Limb (tissue), 2 donors: ENCODE measurements around the gene CD79A.
"Not testable (repeated sequence)": the region's sequence is repeated elsewhere in the genome, so short reads cannot be mapped to it uniquely, and the experiment has no call there.

Source experiments
- DNase-seq, 2 donors: peaks; one replicate each; pipeline ENCODE4 v3.0.0-alpha.2; 2016; ENCODE audit errors: extremely low spot score in 2 of 2

The CD79A gene

GRCh38 chr19:41863209-41863931 lies 13.7 kb upstream of the CD79A start:
- DNase-seq, result no peak

DNA sequence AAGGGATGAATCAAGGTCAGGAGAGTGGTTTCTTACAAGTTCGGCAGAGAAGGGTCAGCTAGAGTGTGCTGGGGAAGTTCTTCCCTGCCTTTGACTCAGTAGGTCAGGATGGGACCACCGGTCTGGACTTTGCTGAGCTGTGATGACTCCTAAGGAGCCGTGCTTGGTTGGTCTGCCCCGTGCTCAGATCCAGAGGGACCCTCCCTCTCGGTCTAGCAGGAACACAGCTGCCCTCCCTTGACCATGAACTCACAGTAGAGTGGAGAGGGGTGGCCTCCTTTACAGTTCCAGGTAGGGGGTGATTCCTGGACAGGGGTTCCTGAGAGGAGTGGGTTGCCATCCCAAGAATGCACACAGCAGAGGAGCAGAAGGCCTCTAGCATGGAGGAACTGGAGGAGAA lies 12.7 kb upstream of the CD79A start:
- no peak for DNase-seq

DNA sequence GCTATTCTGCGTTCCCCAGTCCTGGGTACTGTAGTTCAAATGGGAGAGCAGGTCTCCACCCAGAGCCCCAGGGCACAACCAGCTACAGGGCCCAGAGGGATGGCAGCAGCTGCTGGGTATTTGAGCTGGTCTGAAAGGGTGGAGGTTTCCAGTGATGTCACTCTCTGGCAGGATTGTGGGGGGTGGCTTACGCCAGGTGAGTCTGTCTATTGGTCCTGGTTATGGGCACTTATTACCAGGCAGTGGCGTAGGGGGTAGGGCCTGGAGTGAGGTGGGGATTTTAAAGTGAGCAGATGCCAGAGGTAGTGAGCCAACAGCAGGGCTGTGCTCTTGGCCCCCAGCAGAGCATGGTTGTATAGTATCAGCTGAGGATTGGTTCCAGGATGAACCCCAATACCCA lies 10.8 kb upstream of the CD79A start:
- no peak for DNase-seq

GRCh38 chr19:41868120-41868988 lies 8.7 kb upstream of the CD79A start:
- no peak for DNase-seq

DNA sequence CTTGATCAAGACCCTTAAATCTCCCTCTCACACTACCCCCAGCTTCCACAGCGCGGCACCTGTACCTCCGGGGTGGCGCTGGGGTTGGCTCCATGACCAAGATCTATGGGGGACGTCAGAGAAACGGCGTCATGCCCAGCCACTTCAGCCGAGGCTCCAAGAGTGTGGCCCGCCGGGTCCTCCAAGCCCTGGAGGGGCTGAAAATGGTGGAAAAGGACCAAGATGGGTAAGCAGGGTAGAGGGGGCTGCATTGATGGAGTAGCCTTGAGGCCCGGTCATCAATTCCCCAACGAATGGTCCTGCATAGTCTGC lies 8.1 kb upstream of the CD79A start:
- no peak for DNase-seq

DNA sequence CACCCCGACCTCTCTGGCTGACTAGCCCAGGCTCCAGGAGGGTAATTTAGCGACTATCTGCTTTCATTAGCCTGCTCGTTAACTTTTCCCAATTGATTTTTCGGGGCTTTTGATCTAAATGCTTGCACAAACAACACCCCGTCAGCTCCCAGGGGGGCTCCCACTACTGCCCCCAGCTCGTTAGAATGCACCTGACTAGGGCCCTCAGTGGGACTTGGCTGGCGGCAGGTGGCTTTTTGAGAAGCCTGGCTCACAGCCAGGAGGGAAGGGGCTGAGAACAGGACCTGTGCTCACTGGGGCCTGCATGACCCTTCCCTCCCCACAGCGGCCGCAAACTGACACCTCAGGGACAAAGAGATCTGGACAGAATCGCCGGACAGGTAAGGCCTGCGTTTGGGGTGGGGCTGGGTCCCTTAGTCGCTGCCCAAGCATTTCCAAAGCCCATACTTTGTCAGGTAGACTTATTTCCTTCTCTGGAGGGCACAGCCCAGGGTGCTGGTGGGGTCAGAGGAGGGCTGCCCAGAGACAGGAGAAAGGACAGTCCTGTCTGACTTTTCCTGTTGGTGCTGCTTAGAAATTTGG lies 7.6 kb upstream of the CD79A start:
- DNase-seq, result no peak

DNA sequence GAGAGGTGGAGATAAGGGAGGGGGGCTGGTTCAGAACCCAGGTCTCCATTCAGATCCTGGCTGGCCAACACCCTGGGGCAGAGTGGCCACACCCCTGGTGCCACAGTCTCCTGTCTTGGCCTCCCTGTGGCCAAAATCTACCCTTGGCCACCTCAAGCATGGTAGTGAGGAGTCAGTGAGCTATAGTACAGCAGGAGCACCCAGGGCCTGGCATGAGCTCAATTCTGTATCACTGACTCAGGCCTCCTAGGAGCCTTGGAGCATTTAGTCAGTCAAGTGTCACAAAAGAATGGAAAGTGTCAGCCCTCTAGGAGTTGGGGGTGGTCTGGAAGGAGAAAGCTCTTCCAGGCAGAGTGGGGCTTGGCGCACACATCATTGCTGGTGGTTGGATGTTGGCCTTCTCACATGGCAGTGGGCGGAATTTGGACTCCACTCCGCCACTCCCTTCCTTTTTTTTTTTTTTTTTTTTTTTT lies 6.6 kb upstream of the CD79A start:
- no peak for DNase-seq

GRCh38 chr19:41871573-41872383 lies 5.3 kb upstream of the CD79A start:
- DNase-seq, result no peak

- DNase-seq, result no peak
These were observed 4.7 kb upstream of the CD79A start for GRCh38 chr19:41872384-41872774.

DNA sequence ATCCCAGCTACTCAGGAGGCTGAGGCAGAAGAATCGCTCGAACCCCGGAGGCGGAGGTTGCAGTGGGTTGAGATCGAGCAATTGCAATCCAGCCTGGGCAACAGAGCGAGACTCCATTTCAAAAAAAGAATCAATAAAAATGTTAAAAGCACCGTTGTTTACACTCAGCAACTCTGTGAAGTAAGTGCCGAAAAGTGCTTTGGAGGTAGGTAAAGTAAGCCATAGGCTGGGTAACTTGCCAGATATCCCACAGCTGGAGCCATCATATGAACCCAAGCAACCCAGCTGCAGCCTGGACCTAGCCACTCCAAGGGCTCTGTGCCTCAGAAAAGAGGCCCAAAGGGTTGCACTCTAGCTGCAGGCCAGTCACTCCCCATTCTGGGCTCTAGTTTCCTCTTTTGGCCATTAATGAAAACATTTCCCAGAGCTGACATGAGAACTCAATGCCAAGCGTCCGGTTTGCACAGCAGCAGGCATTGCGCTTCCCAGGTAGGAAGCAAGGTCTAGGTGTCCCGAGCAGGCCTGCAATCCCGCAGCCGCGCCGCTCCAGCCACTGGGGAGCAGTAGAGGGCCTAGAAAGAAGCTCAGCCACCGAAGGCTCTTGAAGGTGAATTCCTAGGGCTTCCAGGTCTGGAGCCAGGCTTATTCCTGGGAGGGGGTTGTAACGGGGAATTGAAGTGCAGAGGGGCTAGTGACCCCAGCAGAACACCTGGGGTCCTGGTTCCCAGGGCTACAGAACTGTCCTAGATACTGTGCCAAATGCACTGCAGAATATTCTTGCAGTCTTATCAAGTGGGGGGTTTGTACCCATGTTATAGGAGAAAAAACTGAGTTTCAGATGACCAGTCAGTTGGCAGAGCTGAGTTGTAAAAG lies 4.1 kb upstream of the CD79A start:
- DNase-seq, result peak in 1 of 2 donors; percentile 72

DNA sequence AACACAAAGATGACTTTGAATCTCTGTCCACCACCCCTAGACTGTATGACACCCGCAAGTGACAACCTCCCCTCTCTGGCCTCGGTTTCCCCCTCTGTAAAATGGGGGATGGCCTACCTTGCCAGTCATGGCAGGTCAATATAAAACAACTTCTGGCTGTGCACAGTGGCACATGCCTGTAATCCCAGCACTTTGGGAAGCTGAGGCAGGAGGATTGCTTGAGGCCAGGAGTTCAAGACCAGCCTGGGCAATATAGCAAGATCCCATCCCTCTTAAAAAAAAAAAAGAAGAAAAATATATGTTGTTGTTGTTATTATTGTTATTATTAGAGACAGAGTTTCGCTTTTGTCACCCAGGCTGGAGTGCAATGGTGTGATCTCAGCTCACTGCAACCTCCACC lies 1.1 kb upstream of the CD79A start:
- DNase-seq, result not testable (repeated sequence)

- no peak for DNase-seq
These were observed 1.1 kb downstream of the CD79A start for GRCh38 chr19:41877916-41878905.

DNA sequence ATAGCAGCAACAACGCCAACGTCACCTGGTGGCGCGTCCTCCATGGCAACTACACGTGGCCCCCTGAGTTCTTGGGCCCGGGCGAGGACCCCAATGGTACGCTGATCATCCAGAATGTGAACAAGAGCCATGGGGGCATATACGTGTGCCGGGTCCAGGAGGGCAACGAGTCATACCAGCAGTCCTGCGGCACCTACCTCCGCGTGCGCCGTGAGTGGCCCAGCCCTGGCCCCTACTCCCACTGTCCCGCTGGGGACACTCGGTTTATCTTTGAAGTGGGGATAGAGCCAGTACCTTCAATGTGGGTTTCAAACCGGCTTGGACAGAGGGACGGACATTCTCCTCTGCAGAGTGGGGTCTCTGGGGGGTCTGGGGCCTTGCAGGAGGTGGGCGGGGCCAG lies 2.0 kb downstream of the CD79A start:
- no peak for DNase-seq

DNA sequence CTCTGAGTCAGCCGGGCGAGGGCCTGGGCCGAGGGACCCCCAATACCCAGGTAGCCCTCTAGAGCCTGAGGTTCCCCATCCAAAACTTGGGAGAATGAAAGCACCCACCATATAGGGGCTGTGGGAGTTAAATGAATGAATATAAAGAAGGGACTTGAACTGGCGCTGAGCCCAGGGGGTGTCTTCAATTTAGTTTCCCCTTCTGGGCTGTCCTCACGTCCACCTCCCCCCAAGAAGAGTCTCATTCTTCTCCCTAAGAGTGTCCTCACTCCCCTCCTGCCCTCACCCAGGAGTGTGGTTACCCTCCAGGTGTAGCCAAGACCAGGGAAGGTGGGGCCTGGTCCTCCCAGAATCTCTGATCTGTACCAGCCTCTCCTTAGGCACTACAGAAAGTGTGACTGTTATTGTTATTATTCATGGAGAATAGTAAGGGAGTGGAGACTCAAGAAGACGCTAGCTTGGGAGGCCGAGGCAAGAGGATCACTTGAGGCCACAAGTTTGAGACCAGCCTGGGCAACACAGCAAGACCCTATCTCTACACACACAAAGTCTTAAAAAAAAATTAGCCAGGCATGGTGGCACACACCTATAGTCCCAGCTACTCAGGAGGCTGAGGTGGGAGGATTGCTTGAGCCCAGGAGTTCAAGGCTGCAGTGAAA lies 2.7 kb downstream of the CD79A start:
- DNase-seq, result no peak

- DNase-seq, result no peak
These were observed 3.2 kb downstream of the CD79A start for GRCh38 chr19:41880329-41880708.

- peak in 1 of 2 donors; percentile 63 for DNase-seq
These were observed 5.7 kb downstream of the CD79A start, which contains the start of gene ARHGEF1 for GRCh38 chr19:41882568-41883462. Gene ARHGEF1, plus strand, starts transcription at chr19:41883184. Its CDS starts 4,899 bp downstream, at chr19:41888083.

GRCh38 chr19:41883463-41883820 lies 6.4 kb downstream of the CD79A start:
- no peak for DNase-seq
